B cell (primary cell): ENCODE results near the gene TSPAN18. TPM values are rescaled to one million over a fixed set of nuclear protein-coding genes. Genes with fewer than 3 reads are reported as not detected.

Experiments
- ATAC-seq: fragments of 200-7000 bp; cut with Tn5 transposase; one replicate; pipeline ENCODE4 v1.10.0; 2021; ENCODE audit warnings: low read depth, mild to moderate bottlenecking, moderate number of reproducible peaks, moderate library complexity
- CTCF ChIA-PET: fragments of 350-600 bp; sonication (Branson Sonifier 250); formaldehyde crosslinking; loops from one replicate; lab custom pipeline; 2021; ENCODE audit warnings: antibody characterized with exemption, inconsistent platforms; lab: Charles Lee
- POLR2A ChIA-PET: fragments of 350-600 bp; sonication (Branson Sonifier 250); formaldehyde crosslinking; loops from one replicate; lab custom pipeline; 2021; ENCODE audit warnings: antibody characterized with exemption; lab: Charles Lee
- DNase-seq: peaks from one replicate; pipeline ENCODE4 v3.0.0; 2013
- H2AFZ ChIP-seq: 2 replicates; pipeline ENCODE4 v1.6.1; 2012; ENCODE audit warnings: mild to moderate bottlenecking, low read depth, low read length; ENCODE audit not compliant: insufficient read depth, poor library complexity, severe bottlenecking
- H3K27ac ChIP-seq, 2 donors: 1 replicate in 1 of 2; 2 replicates in 1 of 2; pipeline ENCODE4 v1.5.1; 2012 to 2013; ENCODE audit warnings: low read length in 2 of 2, mild to moderate bottlenecking in 2 of 2, moderate library complexity in 1 of 2
- H3K27me3 ChIP-seq, 4 experiments: fragments of 200-600 bp in 1 of 4; sonication (generic) in 1 of 4; replicated peaks in 1 of 4; 1 replicate in 2 of 4; 2 replicates in 2 of 4; pipeline versions ENCODE4 v1.6.1 to v1.7.0; 2013 to 2016; ENCODE audit warnings: low read length in 3 of 4, mild to moderate bottlenecking in 2 of 4, mixed read lengths in 1 of 4, moderate library complexity in 1 of 4; ENCODE audit not compliant: insufficient read depth in 4 of 4, control insufficient read depth in 3 of 4; ENCODE audit errors: control extremely low read depth in 1 of 4
- H3K36me3 ChIP-seq, 2 experiments: replicated peaks in 1 of 2; 1 replicate in 1 of 2; 2 replicates in 1 of 2; pipeline versions ENCODE4 v1.6.1 to v1.7.1; 2013; ENCODE audit warnings: low read length in 1 of 2; ENCODE audit not compliant: insufficient read depth in 2 of 2, control insufficient read depth in 1 of 2; ENCODE audit errors: control extremely low read depth in 1 of 2, extremely low read depth in 1 of 2
- H3K4me1 ChIP-seq, 2 donors: fragments of 200-600 bp in 1 of 2; sonication (generic) in 1 of 2; 1 replicate in 1 of 2; 2 replicates in 1 of 2; pipeline versions ENCODE4 v1.5.1 to v1.6.1; 2013 to 2017; ENCODE audit warnings: low read length in 2 of 2; ENCODE audit not compliant: control insufficient read depth in 2 of 2, insufficient read depth in 2 of 2
- H3K4me2 ChIP-seq: replicated peaks from 2 replicates; pipeline ENCODE3; 2012; ENCODE audit warnings: mild to moderate bottlenecking, low read depth, low read length; ENCODE audit not compliant: poor library complexity, severe bottlenecking
- H3K4me3 ChIP-seq, 5 experiments: fragments of 200-600 bp in 1 of 5; sonication (generic) in 1 of 5; 1 replicate in 3 of 5; 2 replicates in 2 of 5; pipeline versions ENCODE4 v1.5.1 to v1.7.0; 2011 to 2016; ENCODE audit warnings: low read length in 4 of 5, mild to moderate bottlenecking in 4 of 5, low read depth in 2 of 5, control low read depth in 1 of 5, moderate library complexity in 1 of 5; ENCODE audit not compliant: insufficient read depth in 1 of 5; ENCODE audit errors: control extremely low read depth in 1 of 5, extremely low read depth in 1 of 5
- H3K79me2 ChIP-seq: fragments of 200-600 bp; sonication (generic); one replicate; pipeline ENCODE4 v1.6.0; 2016; ENCODE audit warnings: low read length; ENCODE audit not compliant: control insufficient read depth, insufficient read depth
- H3K9ac ChIP-seq: fragments of 200-600 bp; sonication (generic); 2 replicates; pipeline ENCODE4 v1.6.1; 2017; ENCODE audit warnings: mild to moderate bottlenecking, low read length, moderate library complexity
- H3K9me3 ChIP-seq, 3 donors: one replicate each; pipeline versions ENCODE4 v1.6.1 to v1.7.1; 2013; ENCODE audit warnings: low read length in 2 of 3; ENCODE audit not compliant: control insufficient read depth in 2 of 3, insufficient read depth in 1 of 3; ENCODE audit errors: control extremely low read depth in 1 of 3
- H4K20me1 ChIP-seq: 2 replicates; pipeline ENCODE4 v1.6.0; 2012; ENCODE audit warnings: mild to moderate bottlenecking, low read length; ENCODE audit not compliant: insufficient read depth, control insufficient read depth, poor library complexity, severe bottlenecking
- H3K27ac Mint-ChIP-seq: one replicate; pipeline ENCODE4 v1.8.0; 2021; ENCODE audit warnings: mixed read lengths
- H3K27me3 Mint-ChIP-seq: one replicate; pipeline ENCODE4 v1.8.0; 2021; ENCODE audit warnings: mixed read lengths
- H3K4me1 Mint-ChIP-seq: one replicate; pipeline ENCODE4 v1.8.0; 2021; ENCODE audit warnings: mixed read lengths
- H3K4me3 Mint-ChIP-seq: one replicate; pipeline ENCODE4 v1.8.0; 2021; ENCODE audit warnings: mixed read lengths
- H3K9me3 Mint-ChIP-seq: one replicate; pipeline ENCODE4 v1.8.0; 2022; ENCODE audit warnings: mixed read lengths; ENCODE audit not compliant: insufficient read depth
- CTCF ChIP-seq: fragments of 200-600 bp; IDR thresholded peaks from one replicate; pipeline ENCODE4 v1.8.0; 2022; ENCODE audit warnings: antibody characterized with exemption, mild to moderate bottlenecking
- EZH2 ChIP-seq: IDR thresholded peaks from 2 replicates; pipeline ENCODE4 v1.6.1; 2012; ENCODE audit warnings: borderline replicate concordance, low read depth, mild to moderate bottlenecking, moderate library complexity, low read length; ENCODE audit not compliant: insufficient read depth, poor library complexity, severe bottlenecking
- WGBS: methylation state at CpG from one replicate; pipeline ENCODE4 v1.1.5; 2013; ENCODE audit warnings: missing lambda C conversion rate; ENCODE audit not compliant: insufficient coverage; 5-methylcytosine and 5-hydroxymethylcytosine counted together
- intact Hi-C: fragments of 100-400 bp; cut with micrococcal nuclease; formaldehyde crosslinking; loops from one replicate; pipeline ENCODE4 v1.10.0; 2022
- polyA plus RNA-seq: library from polyadenylated mRNA; depleted of rRNA; stranded (reverse); fragments of >200 nt; gene quantifications from 2 replicates; pipeline ENCODE4 v1.2.3, GENCODE V29; 2012
- total RNA-seq, 2 donors: library from RNA; stranded (reverse); fragments of 120-200 nt in 1 of 2; gene quantifications; 1 replicate in 1 of 2; 2 replicates in 1 of 2; pipeline versions ENCODE4 v1.2.3 to v1.2.4, GENCODE V29; 2013 to 2022

Gene TSPAN18
- total and polyA plus RNA-seq, 2 donors (not counting 1 experiment from before 2014, with no cell fraction given): 0.75 to 2.0 TPM

- TF ChIP-seq CTCF: no peak
- TF ChIP-seq EZH2: no peak
- WGBS: 98% methylated on average over 8 of the region's 8 CpGs
These were observed 65.4 kb downstream of the TSPAN18 start for GRCh38 chr11:44792171-44792570.

GRCh38 chr11:44793350-44794090 lies 66.8 kb downstream of the TSPAN18 start:
- ATAC-seq (no peak), DNase-seq (no peak)
- H3K9me3 Mint-ChIP-seq: peaks cover 2% of the 10 kb centered on the region
- Histone ChIP-seq H3K27me3 (peaks cover 0 to 4% (median 0%) of the 10 kb centered on the region in 4 experiments), H3K9me3 (no peaks in the 10 kb centered on the region), H3K4me2 (no peak overlapping the region), H3K27ac (no peak overlapping the region), H2AFZ (no peak overlapping the region), H3K79me2 (no peaks in the 10 kb centered on the region), H3K4me1 (no peaks in the 10 kb centered on the region), H3K9ac (no peak overlapping the region), H4K20me1 (no peaks in the 10 kb centered on the region), H3K36me3 (no peaks in the 10 kb centered on the region), H3K4me3 (no peak overlapping the region)
- ChIA-PET CTCF (interaction anchor here (1.3 kb wide), 1 partner anchor 16 kb away, joined by 3 read pairs; no protein-coding TSS in a partner anchor), POLR2A (no interaction called here)
- peaks cover 7% of the 10 kb centered on the region for H3K27me3 Mint-ChIP-seq
- intact Hi-C loops: no loop called here
- no peak overlapping the region for H3K27ac Mint-ChIP-seq
- no peak overlapping the region for H3K4me3 Mint-ChIP-seq
- TF ChIP-seq EZH2 (no peak), CTCF (no peak)
- WGBS: 83% methylated on average over 14 of the region's 17 CpGs
- no peaks in the 10 kb centered on the region for H3K4me1 Mint-ChIP-seq

More at GRCh38 chr11:44792171-44792570, 65.4 kb downstream of the TSPAN18 start:
- H3K27ac ChIP-seq: no peak overlapping the region
- H2AFZ ChIP-seq: no peak overlapping the region
- no peak overlapping the region for H3K4me3 Mint-ChIP-seq
- H3K4me2 ChIP-seq: no peak overlapping the region
- ChIA-PET POLR2A (no interaction called here), CTCF (interaction anchor here (1.3 kb wide), 1 partner anchor 15 kb away, joined by 3 read pairs; no protein-coding TSS in a partner anchor)
- intact Hi-C loops: no loop called here
- ATAC-seq: no peak
- no peak overlapping the region for H3K4me3 ChIP-seq
- H3K27me3 ChIP-seq: peaks cover 0 to 4% (median 0%) of the 10 kb centered on the region in 4 experiments
- no peak overlapping the region for H3K27ac Mint-ChIP-seq
- no peaks in the 10 kb centered on the region for H3K4me1 Mint-ChIP-seq
- H3K9me3 ChIP-seq: no peaks in the 10 kb centered on the region
- no peaks in the 10 kb centered on the region for H3K79me2 ChIP-seq
- peaks cover 7% of the 10 kb centered on the region for H3K27me3 Mint-ChIP-seq
- no peak for DNase-seq
- peaks cover 2% of the 10 kb centered on the region for H3K9me3 Mint-ChIP-seq
- H4K20me1 ChIP-seq: no peaks in the 10 kb centered on the region
- H3K36me3 ChIP-seq: no peaks in the 10 kb centered on the region
- H3K4me1 ChIP-seq: no peaks in the 10 kb centered on the region
- H3K9ac ChIP-seq: no peak overlapping the region
